HG02970 (cell line): ENCODE measurements around the gene IRF8.
"Not testable (repeated sequence)": the region's sequence is repeated elsewhere in the genome, so short reads cannot be mapped to it uniquely, and the experiment has no call there.

Experiments used
- ATAC-seq: cut with Tn5 transposase; IDR thresholded peaks from one replicate; pipeline ENCODE4 v1.9.1; 2021; ENCODE audit warnings: mild to moderate bottlenecking, moderate library complexity, moderate number of reproducible peaks; ENCODE audit not compliant: unreplicated experiment, low FRiP score

The IRF8 gene

DNA sequence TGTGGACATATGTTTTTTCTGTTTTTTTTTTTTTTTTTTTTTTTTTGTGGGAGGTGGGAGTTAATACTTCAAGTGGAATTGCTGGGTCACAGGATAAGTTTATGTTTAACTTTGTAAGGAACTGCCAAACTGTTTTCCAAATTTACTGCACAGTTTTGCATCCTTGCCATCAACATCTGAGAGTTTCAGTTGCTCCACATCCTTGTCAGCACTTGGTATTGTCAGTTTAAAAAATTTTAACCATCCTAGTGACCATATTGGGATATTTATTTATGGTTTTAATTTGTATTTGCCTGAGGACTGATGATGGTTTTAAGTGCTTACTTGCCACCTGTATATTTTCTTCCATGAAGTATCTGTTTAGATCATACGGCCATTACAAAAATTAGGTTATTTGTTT is 34.0 kb upstream of the IRF8 start:
- no peak for ATAC-seq

DNA sequence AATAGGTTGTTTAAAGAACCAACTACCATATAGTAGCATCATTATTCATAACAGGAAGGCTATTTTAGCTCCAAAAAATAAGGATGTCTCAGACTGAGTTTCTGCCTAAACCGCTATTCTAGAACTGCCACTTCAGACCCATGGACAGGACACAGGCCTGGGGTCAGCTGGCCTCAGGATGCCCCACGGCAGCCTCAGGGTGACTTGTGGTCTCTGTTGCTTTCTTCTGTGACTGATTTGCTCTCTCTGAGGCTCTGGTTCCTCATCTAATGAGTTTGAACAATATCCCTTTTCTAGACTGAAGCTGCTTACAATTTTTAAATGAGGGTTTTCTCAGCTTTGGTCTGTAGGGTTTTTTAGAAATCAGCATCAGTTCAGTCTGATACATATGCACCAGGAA is 31.8 kb upstream of the IRF8 start:
- no peak for ATAC-seq

DNA sequence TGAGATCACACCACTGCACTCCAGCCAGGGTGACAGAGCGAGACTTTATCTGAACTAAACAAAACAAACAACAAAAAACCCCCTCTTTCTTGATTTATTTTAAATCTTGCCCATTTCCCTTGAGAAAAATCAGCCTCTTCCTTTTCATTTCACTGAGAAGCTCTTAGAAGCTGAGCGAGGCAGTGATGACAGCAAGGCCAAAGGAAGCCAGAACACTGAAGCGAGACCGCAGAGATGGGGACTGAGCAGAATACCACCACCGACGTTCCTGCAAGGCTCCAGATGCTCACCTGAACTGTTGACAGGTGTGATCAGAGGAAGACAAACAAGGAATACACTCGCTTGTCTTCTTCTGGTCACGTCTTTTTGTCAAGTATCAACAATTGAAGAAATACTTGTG is 30.5 kb upstream of the IRF8 start:
- ATAC-seq = no peak

DNA sequence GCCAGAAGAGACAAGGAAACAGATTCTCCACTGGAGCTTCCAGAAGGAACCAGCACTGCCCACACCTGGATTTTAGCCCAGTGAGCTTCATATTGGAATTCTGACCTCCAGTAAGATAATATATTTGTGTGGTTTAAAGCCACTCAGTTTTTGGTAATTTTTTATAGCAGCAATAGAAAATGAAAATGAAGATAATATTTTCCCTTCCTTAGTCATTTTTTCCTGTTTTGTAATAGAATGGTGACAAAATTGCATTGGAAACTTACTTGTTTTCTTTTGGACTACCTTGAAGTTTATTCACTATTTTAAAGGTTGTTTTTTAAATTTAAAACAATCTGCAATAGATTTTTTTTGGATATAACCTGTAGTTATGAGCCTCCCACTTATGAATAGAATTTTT is 29.8 kb upstream of the IRF8 start:
- no peak for ATAC-seq

DNA sequence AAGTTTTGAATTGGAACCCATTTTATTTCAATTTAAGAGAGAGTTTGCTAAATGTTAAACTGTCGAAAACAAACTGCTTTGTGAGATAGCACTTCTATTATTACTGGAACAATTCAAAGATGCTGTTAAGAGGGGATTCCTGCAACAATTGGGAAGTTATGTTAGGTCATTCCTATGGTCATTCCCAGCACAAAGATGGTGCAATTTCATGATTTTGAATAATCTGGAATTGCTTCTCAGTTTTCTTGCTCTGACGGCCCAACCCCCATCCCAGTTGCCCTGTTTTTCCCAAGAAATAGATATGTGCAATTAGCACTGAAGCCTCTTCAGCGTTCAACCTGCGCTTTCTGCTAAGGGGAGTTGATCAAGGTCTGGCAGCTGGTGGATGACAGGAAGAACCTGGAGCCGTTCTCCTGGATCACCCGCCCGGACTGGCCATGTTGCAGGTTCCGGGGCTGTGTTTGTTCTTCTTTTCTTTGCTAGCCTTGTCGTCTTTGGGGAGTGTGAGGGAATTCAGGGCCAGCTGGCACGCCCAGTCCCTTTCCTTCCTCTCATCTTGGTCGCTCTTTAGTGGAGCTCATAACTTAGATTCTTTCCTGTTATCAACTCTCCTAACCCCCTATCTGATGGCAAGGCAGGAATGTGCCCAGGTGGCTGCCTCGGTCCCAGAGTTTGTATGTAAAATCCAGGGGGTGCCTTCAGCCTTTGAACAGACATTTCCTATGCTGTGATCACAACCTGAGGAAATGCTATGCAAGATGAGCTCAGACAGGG is 29.0 kb upstream of the IRF8 start:
- ATAC-seq = no peak

DNA sequence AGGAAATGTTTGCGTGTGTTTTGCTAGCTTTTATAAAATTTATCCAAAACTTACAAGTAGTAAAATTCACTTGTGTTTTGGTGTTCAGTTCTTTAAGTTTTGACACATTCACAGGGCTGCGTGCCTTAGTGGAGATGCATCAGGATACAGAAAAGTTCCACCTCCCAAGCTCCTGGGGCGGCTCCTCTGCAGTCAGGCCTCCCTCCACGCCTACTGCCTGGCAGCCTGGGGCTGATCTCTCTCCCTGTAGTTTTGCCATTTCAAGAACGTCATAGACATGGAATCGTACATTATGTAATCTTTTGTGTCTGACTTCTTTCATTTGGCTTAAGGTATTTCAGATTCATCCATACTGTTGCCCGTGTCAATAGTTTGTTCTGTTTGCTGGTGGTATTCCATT is 27.2 kb upstream of the IRF8 start:
- no peak for ATAC-seq

DNA sequence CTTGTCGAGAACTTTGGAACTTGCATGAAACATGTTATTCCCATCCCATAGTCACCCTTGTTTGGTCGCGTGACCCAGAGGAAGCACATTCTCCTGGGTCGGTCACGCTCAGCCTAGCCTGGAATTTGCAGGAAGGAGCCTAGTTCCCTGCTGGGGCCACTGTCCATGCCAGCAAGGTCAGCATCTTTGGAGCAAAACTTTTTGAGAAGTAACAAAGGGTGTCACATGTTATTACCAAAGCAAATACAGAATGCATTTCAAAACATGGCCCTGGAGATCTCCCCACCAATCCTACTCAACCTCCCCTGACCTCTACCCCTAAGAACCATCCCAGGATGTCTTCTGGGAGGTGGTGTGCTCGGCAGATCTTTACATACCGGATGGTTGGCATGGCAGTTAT is 26.2 kb upstream of the IRF8 start:
- no peak for ATAC-seq

DNA sequence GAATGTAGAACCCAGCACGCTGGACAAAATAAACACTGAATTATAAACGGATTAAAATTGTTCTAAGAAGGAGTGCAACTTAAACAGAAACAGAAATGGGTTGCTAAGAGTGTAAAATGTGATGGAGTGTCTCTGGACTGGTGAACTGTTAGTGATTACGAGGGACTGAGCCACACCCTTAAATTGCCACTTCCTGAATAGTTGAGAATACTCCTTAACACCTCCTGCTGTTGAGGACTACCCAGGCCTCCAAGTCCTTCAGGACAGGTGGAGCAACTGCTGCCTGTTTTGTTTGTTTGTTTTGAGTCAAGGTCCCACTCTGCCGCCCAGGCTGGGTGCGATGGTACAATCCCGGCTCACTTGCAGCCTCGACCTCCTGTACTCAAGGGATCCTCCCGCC is 25.8 kb upstream of the IRF8 start:
- no peak for ATAC-seq

DNA sequence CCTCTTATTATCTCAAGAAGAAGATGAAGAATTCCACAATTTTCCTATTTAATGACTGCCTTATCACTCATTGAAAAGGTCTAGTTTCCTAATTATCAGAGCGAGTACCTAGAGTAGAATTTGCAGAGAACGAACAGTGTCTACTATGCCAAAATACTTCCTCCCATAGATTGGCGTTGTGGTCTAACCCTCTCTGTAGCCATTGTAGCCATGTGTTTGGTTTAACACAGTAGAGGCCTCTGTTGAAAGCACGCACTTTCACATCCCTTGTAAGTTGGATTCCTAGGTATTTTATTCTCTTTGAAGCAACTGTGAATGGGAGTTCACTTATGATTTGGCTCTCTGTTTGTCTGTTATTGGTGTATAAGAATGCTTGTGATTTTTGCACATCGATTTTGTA is 24.9 kb upstream of the IRF8 start:
- not testable (repeated sequence) for ATAC-seq

DNA sequence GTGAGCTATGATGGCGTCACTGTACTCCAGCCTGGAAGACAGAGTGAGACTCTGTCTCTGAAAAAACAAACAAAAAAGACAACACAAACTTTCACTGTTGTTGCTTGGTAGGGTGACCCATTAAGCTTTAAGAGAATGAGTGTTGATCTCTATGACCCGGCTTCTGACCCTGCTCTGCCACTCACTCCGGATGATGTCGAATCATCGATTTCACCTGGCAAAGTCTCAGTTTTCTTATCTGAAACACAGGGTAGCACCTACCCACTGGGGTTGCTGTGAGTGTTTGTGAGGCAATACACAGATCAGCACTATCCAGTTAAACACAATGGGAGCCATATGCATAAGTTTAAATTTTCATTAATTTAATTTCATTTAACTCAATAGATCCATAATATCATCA is 20.6 kb upstream of the IRF8 start:
- ATAC-seq = no peak

DNA sequence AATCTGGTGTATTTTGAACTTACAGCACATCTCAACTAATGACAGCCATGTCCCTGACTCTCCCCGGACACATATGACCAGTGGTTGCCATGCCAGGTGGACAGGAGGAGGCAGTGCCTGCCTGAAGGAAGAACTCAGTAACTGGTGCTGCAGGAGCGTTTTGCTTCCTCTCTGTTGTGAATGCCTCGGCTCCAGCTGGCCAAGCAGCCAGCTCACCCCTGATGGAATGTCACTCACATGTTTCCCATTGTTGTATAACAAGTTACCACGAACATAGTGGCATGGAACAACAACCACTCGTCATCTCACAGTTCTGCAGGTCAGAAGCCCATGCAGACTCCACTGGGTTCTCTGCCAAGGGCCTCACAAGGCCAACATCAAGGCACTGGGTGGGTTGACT is 20.1 kb upstream of the IRF8 start:
- no peak for ATAC-seq

DNA sequence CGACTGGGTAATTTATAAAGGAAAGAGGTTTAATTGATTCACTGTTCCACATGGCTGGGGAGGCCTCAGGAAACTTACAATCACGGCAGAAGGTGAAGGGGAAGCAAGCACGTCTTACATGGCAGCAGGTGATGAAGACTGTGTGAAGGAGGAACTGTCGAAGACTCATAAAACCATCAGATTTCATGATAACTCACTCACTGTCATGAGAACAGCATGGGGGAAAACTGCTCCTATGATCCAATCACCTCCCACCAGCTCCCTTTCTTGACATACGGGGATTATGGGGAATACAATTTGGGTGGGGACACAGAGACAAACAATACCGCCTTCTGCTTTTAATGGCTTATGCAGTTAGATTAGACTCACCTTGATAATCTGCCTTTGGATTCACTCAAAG is 19.4 kb upstream of the IRF8 start:
- no peak for ATAC-seq

DNA sequence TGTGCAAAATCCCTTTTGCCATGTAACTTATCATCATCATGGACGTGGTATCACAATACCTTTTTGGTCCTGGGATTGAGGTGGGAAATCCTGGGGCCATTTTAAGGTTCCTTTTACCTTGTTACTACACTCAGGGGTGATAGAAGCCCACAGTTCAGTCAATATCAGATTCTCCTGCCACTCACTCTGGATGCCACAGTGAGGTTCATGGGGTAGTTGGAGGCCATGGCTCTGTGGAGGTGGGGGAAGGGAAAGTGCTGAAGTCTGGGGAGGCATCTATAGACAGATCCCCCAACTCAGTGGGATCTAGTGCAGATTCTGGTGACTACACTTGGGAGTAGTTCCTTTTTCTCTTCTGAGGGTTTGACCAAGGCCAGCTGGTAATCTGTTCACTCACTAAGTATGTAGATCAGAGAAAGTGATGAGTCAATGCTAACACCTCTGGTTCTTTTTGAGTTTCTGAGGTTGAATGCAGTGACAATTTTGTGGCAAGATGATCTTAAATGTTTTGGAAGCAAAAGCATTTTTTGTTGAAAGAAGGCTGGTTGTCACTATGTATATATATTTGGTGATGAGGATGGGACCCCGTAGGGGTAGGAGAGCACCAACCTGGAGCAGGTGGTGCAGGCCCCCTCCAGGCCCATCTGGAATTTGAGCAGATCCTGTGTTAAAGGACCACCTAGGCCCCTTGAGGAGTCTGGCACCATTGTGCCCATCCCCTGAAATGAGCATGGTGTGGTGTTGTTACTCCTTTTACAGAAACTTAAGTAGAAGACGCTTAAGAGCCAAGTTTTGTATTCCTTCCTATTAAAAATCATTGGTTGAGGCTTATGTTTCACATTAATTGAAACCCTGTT is 18.8 kb upstream of the IRF8 start:
- no peak for ATAC-seq

DNA sequence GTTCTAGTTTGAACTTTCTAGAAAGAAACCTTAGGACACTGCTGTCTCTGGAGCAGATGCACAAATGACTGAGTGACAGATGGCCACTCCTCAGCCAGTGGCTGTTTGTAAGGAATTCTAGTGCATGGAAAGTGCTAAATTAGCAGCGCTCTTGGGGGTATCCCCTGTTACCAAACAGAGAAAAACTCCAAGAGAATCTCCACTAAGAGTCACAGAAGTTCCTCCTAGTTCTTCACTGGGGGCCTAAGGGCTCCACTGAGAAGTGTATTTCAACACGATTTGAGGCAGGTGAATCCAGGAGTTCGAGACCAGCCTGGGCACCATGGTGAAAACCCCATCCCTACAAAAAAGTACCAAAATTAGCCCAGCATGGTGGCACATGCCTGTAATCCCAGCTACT is 18.1 kb upstream of the IRF8 start:
- no peak for ATAC-seq

DNA sequence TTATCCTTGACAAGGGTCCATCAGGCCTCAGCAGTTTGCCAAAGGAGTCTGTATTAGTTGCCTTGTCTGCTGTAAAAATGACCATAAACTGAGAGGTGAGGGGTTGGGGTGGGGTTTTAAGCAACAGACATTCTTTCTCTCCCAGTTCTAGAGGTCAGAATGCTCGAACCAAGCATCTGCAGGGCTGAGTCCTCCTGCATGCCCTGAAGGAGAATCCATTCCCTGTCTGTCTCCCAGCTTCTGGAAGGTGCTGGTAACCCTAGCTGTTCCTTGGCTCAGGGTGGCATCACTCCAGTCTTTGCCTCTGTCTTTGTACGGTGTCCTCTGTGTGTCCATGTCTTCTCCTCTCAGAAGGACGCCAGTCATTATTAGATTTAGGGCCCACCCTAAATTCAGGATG is 17.5 kb upstream of the IRF8 start:
- no peak for ATAC-seq

DNA sequence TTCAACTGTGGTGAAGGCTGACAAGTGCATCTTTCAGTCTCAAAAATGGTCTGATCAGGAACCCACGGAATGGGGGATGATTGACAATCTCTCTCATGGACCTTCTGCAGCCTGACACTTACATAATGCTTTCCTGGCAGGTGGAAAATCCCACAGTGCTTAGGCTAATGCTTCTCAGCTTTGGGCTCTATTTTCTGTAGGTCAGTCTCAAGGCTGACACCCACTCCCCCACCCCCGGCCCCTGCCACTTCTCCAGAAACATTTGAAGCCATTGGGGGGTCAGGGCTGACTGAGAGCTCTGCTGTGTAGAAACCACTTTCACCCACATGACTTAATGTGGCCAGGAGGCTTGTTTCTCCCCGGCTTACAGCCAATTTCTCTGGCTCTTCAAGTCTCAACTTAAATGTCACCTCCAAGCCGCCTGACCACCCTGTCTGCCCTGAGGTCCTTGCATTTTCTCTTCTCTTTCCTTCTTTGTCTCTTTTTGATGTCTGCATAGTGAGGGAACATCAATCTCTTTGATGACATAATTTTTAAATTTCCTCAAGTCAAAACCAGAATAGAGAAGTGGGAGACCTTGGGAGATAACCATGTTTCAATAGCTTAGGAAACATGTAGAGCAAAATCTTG is 16.7 kb upstream of the IRF8 start:
- ATAC-seq = no peak

DNA sequence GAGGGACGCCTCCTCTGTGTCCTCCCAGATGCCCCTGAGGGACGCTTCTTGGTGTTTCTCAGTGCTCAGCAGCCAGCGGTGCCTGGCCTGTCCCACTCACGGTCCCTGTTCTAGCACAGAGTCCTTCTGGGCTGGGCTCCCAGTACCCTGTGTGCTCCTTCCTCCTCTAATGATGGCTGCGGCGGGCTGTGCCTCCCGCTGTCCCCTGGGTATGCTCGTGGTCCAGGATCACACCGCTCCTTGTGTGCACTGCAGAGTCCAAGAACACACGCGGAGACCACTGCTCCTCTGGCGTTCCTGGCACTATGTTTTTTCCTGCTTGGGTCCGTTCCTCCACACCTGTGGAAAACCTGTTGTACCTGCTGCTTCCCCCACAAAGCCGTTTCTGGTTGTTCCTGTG is 15.1 kb upstream of the IRF8 start:
- ATAC-seq = no peak

DNA sequence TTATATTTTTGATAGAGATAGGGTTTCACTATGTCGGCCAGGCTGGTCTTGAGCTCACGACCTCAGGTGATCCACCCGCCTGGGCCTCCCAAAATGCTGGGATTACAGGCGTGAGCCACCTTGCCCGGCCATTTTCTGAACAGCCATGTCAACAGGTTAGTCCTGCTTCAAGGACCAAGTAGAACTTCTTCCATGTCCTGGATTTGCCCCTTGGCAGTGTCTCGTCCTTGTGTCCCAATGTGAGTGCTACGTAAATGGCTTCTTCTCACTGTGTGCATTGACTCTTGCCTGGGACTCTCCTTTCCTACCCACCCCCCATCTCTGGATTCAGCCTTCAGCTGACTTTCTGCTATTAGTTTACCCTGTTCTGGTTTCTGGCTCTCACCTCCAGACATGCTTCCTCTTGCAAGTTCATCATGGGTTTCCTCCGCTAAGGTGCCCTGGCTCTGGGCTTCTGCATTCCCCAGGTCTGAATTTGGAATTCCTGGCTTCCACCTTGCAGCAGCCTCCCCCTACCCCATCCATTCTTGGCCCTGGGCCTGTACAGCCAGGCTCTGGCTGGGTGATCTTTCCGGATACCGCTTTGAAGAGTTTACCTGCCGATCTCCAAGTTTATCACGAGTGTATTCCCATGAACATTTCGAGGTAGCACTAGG is 14.0 kb upstream of the IRF8 start:
- ATAC-seq = no peak

DNA sequence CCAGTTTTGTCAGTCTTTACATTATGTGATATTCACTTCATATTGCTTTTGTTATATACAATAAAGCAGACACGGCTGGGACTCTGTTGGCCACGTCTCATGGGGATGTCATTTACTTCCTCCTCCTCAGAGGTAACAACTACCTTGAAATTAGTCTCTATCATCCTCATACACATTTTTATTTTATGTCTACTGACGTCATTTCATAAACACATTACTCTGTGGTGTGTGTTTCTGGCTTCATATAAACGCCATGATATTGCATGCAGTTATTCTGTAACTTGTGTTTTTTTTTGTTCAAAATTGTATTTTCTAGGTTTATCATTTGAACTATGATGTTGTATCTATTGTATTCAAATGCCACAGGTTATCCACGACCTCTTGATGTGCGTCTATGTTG is 13.4 kb upstream of the IRF8 start:
- no peak for ATAC-seq

DNA sequence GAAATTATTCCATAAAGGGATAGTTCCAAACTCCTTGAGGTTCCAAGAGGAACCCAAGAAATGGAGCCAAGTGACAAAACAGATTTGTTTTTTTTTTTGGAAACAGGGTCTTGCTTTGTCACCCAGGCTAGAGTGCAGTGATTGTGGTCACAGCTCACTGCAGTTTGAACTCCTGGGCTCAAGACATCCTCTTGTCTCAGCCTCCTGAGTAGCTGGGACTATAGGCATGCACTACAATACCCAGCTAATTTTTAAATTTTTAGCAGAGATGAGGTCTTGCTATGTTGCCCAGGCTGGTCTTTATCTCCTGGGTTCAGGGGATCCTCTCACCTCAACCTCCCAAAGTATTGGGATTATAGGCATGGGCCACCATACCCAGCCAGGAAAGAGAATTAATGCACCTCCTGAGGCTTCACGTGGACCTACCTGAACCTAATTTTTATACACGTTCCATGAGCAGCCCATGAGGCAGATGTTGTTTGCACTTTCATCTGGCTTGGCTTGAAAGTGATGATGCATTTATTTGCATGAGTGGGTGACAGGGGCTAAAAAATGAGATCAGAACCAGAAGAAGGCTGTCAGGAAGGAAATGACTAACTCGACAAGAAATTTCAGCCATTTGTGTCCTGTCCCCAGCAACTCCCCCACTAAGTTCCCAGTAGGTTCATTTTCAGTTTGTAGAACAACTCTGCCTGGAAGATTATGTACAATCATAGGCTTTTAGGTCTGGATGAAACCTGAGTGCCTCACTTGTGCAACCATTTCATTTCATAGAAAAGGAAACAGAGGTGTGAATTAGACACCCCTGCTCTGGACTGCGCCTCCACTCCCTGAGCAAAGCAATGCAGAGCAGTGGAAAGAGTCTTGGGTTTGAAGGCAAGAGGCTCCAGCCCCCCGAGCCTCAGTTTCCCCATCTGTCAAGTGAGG is 10.3 kb upstream of the IRF8 start:
- ATAC-seq = peak; percentile 70
